C4-2B (cell line): ENCODE measurements around the gene PNPLA5.

Source experiments
- H3K27ac ChIP-seq: fragments of 450-650 bp; 2 replicates; pipeline ENCODE4 v1.5.1; 2017
- ZFX ChIP-seq: fragments of 450-650 bp; IDR thresholded peaks from 2 replicates; pipeline ENCODE4 v1.6.1; 2017
- TF ChIP-seq, protein P1 (sequence below): fragments of 450-650 bp; conservative IDR thresholded peaks from 2 replicates; pipeline ENCODE4 v1.5.1; 2017; ENCODE audit warnings: mild to moderate bottlenecking

PNPLA5 gene, protein sequence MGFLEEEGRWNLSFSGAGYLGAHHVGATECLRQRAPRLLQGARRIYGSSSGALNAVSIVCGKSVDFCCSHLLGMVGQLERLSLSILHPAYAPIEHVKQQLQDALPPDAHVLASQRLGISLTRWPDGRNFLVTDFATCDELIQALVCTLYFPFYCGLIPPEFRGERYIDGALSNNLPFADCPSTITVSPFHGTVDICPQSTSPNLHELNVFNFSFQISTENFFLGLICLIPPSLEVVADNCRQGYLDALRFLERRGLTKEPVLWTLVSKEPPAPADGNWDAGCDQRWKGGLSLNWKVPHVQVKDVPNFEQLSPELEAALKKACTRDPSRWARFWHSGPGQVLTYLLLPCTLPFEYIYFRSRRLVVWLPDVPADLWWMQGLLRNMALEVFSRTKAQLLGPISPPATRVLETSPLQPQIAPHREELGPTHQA

DNA sequence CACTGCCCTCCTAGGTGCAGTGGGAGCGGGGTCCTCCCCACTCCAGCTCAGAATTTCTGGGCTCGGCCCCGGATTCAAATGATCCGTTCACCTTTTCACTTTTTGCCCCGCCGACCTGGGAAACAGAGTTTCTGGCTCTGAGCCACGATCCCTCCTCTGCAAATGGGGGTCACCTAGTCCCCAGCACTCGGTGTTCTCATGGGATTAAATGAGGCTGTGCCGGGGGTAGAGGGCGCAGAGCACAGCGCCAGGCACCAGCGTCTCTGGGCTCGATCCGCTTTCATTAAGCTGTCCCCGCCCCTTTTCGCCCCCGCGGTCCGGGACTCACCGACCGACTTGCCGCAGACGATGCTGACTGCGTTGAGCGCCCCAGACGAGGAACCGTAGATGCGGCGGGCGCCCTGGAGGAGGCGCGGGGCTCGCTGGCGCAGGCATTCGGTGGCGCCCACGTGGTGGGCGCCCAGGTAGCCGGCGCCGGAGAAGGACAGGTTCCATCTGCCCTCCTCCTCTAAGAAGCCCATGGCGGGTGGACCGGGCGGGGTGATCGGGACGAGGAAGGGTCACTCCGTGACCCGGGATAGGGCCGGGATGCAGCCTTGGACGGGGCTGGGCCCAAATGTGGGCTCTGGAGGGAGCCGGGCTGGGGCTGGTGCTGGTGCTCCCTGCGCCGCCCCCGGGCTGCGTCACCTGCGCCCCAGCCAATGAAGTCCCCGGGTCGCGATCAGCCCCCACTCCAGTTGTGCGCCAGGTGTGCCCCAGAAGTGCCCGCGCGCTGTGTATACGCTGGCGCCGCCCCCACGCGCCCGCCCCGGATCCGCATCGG, at the start of gene PNPLA5:
Gene PNPLA5 (minus strand): TSS at position 654 of the 823 bp plus-strand sequence. CDS start 133 bp downstream, at position 521.
- H3K27ac ChIP-seq: no peak within 1 kb of the TSS
- TF ChIP-seq, protein P1, sequence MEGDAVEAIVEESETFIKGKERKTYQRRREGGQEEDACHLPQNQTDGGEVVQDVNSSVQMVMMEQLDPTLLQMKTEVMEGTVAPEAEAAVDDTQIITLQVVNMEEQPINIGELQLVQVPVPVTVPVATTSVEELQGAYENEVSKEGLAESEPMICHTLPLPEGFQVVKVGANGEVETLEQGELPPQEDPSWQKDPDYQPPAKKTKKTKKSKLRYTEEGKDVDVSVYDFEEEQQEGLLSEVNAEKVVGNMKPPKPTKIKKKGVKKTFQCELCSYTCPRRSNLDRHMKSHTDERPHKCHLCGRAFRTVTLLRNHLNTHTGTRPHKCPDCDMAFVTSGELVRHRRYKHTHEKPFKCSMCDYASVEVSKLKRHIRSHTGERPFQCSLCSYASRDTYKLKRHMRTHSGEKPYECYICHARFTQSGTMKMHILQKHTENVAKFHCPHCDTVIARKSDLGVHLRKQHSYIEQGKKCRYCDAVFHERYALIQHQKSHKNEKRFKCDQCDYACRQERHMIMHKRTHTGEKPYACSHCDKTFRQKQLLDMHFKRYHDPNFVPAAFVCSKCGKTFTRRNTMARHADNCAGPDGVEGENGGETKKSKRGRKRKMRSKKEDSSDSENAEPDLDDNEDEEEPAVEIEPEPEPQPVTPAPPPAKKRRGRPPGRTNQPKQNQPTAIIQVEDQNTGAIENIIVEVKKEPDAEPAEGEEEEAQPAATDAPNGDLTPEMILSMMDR: no peak
- no peak for TF ChIP-seq ZFX

DNA sequence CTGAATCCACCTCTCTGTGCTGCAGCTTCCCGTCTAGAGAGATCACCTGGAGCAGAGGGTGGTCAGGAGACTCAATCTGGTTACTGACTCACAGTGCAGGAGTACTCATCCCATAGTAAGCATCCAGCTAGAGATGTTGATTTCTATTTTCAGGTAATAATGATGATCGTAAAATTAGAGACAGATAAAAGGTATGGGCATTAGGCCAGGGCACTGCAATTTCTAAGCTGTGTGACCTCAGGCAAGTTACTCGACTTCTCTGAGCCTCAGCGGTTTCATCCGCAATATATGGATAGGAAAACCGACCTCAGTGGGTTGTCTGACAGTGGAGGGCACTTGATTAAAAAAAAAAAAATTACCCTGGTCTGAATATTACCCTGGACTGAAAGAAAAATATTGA, 49.6 kb upstream of the PNPLA5 start:
- no peak overlapping the region for H3K27ac ChIP-seq
- no peak for TF ChIP-seq ZFX
- TF ChIP-seq, protein P1: no peak

DNA sequence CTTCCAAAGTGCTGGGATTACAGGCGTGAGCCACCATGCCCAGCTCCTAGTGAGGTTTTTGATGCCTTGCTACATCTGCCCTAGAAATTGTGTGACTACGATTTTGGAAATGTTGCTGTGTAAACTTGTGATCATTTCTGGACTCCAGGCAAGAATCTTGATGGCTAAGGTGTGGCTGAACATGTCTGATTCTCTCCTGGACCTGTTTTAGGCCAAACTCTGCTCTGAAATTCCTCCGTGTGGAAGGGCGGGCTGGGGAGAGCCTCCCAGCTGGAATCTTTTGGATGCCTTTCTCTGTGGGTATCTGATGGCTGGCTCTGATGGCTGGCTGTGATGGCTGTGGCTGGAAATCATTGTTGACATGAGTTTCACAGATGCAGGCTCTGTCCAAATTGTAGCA, 40.0 kb upstream of the PNPLA5 start:
- TF ChIP-seq, protein P1: no peak
- no peak for TF ChIP-seq ZFX
- H3K27ac ChIP-seq: no peak overlapping the region

DNA sequence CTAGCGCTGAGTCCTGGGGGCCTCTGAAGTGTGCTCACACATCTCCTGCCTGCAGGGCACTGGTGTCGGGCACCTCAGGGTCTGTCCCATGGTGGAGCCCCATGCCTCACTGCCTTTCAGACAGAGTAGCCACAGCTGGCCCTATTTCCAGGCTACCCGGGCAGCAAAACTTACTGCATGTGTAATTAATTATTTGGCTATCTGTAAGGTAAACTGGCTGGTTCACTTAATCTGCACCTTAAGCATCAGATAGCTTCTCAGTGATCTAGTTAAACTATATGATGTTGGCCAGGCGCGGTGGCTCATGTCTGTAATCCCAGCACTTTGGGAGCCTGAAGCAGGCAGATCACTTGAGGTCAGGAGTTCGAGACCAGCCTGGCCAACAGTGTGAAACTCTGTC, 37.1 kb upstream of the PNPLA5 start:
- H3K27ac ChIP-seq: no peak overlapping the region
- TF ChIP-seq, protein P1: no peak
- TF ChIP-seq ZFX: no peak

DNA sequence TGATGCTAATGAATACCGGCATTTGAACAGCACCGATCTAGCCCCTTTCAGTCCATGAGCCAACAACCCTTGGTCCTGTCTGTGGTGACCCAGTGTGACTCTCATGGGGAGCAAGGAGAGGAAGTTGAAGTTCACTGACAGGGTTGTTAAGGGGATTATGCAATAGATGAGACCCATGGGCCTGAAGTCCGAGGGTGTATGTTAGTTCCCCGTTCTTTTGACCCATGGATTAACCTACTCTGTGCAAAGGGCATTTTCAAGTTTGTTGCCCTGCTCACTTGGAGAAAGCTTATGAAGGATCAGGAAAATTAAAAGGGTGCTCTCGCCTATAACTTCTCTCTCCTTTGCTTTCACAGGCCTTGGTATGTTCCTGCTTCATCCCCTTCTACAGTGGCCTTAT, 36.7 kb upstream of the PNPLA5 start:
- H3K27ac ChIP-seq: no peak overlapping the region
- TF ChIP-seq, protein P1: no peak
- TF ChIP-seq ZFX: no peak

DNA sequence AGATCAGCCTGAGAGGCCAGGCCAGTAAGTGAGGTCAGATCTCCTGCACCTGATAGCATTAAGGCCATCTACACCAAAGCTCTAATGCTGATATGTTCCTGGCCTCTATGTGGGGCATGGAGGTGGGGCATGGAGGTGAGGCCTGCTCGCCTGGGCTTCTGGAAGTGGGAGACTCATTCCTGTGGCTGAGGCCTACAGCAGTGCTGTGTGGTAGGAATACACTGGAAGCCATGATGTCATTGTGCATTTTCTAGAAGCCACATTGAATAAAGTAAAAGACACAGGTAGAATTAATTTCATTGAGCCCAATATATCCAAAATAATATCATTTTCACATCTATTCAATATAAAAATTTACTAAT, 34.5 kb upstream of the PNPLA5 start:
- H3K27ac ChIP-seq: no peak overlapping the region
- TF ChIP-seq ZFX: no peak
- TF ChIP-seq, protein P1: no peak
